SU-DHL-6 (cell line): Measurements from ENCODE around the gene C5orf63.

Experiments used
- H2AFZ ChIP-seq: fragments of 200-600 bp; sonication (generic); 2 replicates; pipeline ENCODE4 v1.6.1; 2014; ENCODE audit warnings: low read depth, mild to moderate bottlenecking, moderate library complexity, mixed read lengths, antibody characterized with exemption, low read length; ENCODE audit not compliant: severe bottlenecking
- H3F3A ChIP-seq: fragments of 200-600 bp; shearing (Covaris generic); 2 replicates; pipeline ENCODE4 v1.6.0; 2016; ENCODE audit warnings: antibody characterized with exemption, mild to moderate bottlenecking; ENCODE audit not compliant: insufficient read depth
- H3K27ac ChIP-seq: fragments of 200-600 bp; sonication (generic); 2 replicates; pipeline ENCODE4 v1.5.1; 2016; ENCODE audit warnings: low read depth, mild to moderate bottlenecking, low read length, moderate library complexity, mixed read lengths
- H3K27me3 ChIP-seq: fragments of 200-600 bp; sonication (generic), shearing (Covaris generic); 2 replicates; pipeline ENCODE4 v1.6.0; 2014; ENCODE audit warnings: mild to moderate bottlenecking, low read length
- H3K36me3 ChIP-seq: fragments of 200-600 bp; sonication (generic); 2 replicates; pipeline ENCODE4 v1.6.1; 2014; ENCODE audit warnings: mild to moderate bottlenecking, low read length, mixed read lengths
- H3K4me2 ChIP-seq: fragments of 300-600, 200-600 bp; shearing (Covaris generic), sonication (generic); 2 replicates; pipeline ENCODE4 v1.6.0; 2014; ENCODE audit warnings: low read length, low read depth, mild to moderate bottlenecking; ENCODE audit not compliant: poor library complexity, severe bottlenecking
- H3K4me3 ChIP-seq: fragments of 200-600 bp; sonication (generic); 2 replicates; pipeline ENCODE4 v1.5.1; 2014; ENCODE audit warnings: antibody characterized with exemption, low read length, mild to moderate bottlenecking, mixed read lengths; ENCODE audit not compliant: insufficient read depth, poor library complexity, severe bottlenecking
- H3K79me2 ChIP-seq: fragments of 200-600 bp; sonication (generic); 2 replicates; pipeline ENCODE4 v1.6.1; 2014; ENCODE audit warnings: mild to moderate bottlenecking, low read length, moderate library complexity; ENCODE audit not compliant: insufficient read depth
- H3K9ac ChIP-seq: fragments of 200-600 bp; sonication (generic); 2 replicates; pipeline ENCODE4 v1.7.0; 2014; ENCODE audit warnings: mild to moderate bottlenecking, low read length
- H3K9me2 ChIP-seq: fragments of 200-600 bp; sonication (generic); replicated peaks from 2 replicates; pipeline ENCODE4 v1.6.1; 2014; ENCODE audit warnings: low read length; ENCODE audit not compliant: insufficient read depth
- H3K9me3 ChIP-seq: fragments of 200-600 bp; sonication (generic); 2 replicates; pipeline ENCODE4 v1.6.1; 2014; ENCODE audit warnings: low read length, mixed read lengths; ENCODE audit not compliant: insufficient read depth
- H4K20me1 ChIP-seq: fragments of 200-600 bp; sonication (generic); 2 replicates; pipeline ENCODE4 v1.6.1; 2014; ENCODE audit warnings: low read depth, mild to moderate bottlenecking, antibody characterized with exemption, low read length, moderate library complexity, mixed read lengths
- CTCF ChIP-seq: fragments of 200-600 bp; sonication (generic); IDR thresholded peaks from one replicate; pipeline ENCODE4 v1.5.1; 2017; ENCODE audit warnings: antibody characterized with exemption, mild to moderate bottlenecking, low read length, moderate library complexity; ENCODE audit not compliant: insufficient read depth, poor library complexity, severe bottlenecking
- EZH2phosphoT487 ChIP-seq: fragments of 200-600 bp; sonication (generic), shearing (Covaris generic); conservative IDR thresholded peaks from 2 replicates; pipeline ENCODE4 v1.6.1; 2018; ENCODE audit warnings: mild to moderate bottlenecking, antibody characterized with exemption, low read length, moderate library complexity, mixed read lengths

The C5orf63 gene

GRCh38 chr5:127028822-127029457 is 44.4 kb downstream of the C5orf63 start:
- Histone ChIP-seq H3K9me2 (no peaks in the 10 kb centered on the region), H3K27ac (no peak overlapping the region), H3K9me3 (no peaks in the 10 kb centered on the region), H4K20me1 (no peaks in the 10 kb centered on the region), H3K27me3 (no peaks in the 10 kb centered on the region), H3F3A (no peaks in the 10 kb centered on the region), H3K79me2 (no peaks in the 10 kb centered on the region), H2AFZ (no peak overlapping the region), H3K9ac (no peak overlapping the region), H3K4me3 (no peak overlapping the region), H3K4me2 (peak overlapping the region; percentile 74), H3K36me3 (no peaks in the 10 kb centered on the region)
- TF ChIP-seq CTCF = no peak
- TF ChIP-seq EZH2phosphoT487 = no peak

- Histone ChIP-seq H4K20me1 (no peaks in the 10 kb centered on the region), H3F3A (no peaks in the 10 kb centered on the region), H2AFZ (no peak overlapping the region), H3K79me2 (no peaks in the 10 kb centered on the region), H3K4me3 (no peak overlapping the region), H3K4me2 (no peak overlapping the region), H3K9me2 (no peaks in the 10 kb centered on the region), H3K9ac (no peak overlapping the region), H3K36me3 (no peaks in the 10 kb centered on the region), H3K27me3 (no peaks in the 10 kb centered on the region), H3K27ac (no peak overlapping the region), H3K9me3 (no peaks in the 10 kb centered on the region)
- no peak for TF ChIP-seq CTCF
- TF ChIP-seq EZH2phosphoT487 = no peak
Observed at GRCh38 chr5:127027539-127027938, 45.8 kb downstream of the C5orf63 start.

GRCh38 chr5:127026166-127026565 is 47.1 kb downstream of the C5orf63 start:
- Histone ChIP-seq H3K4me2 (no peak overlapping the region), H3K27me3 (no peaks in the 10 kb centered on the region), H3K36me3 (no peaks in the 10 kb centered on the region), H3K9me3 (no peaks in the 10 kb centered on the region), H3K9me2 (no peaks in the 10 kb centered on the region), H3K27ac (no peak overlapping the region), H3K4me3 (no peak overlapping the region), H4K20me1 (no peaks in the 10 kb centered on the region), H3K79me2 (no peaks in the 10 kb centered on the region), H2AFZ (no peak overlapping the region), H3K9ac (no peak overlapping the region), H3F3A (no peaks in the 10 kb centered on the region)
- TF ChIP-seq EZH2phosphoT487 = no peak
- TF ChIP-seq CTCF = no peak
